ENCODE results near the gene LINGO4. TPM values are rescaled to one million over a fixed set of nuclear protein-coding genes. Genes with fewer than 3 reads are reported as not detected.

The LINGO4 gene
- total and polyA plus RNA-seq, 2 of the 13 experiments (the other 11 are each of a cell fraction or from before 2014, with no cell fraction given): 0.02 to 0.05 TPM

GRCh38 chr1:151762941-151763921 lies 42.0 kb downstream of the LINGO4 start, which contains the start of gene MRPL9 (continued):
- TF ChIP-seq ZNF276 (CRISPR knock-in tag; IDR thresholded peaks at IDR 0.05; ENCODE audit: low read depth) (no peak), NFYB (CRISPR knock-in tag; IDR thresholded peaks at IDR 0.05) (no peak), ZBTB38 (CRISPR knock-in tag; IDR thresholded peaks at IDR 0.05) (no peak), ZNF883 (CRISPR knock-in tag; IDR thresholded peaks at IDR 0.05; ENCODE audit: not compliant biosample characterization) (peak; percentile 79), PCBP2 (optimal IDR thresholded peaks at IDR 0.05; ENCODE audit: low read depth, low read length, poor library complexity, severe bottlenecking) (no peak), PREB (CRISPR knock-in tag; IDR thresholded peaks at IDR 0.05) (no peak), NFE2L1 (CRISPR knock-in tag; IDR thresholded peaks at IDR 0.05; ENCODE audit: borderline replicate concordance) (no peak), ZNF451 (CRISPR knock-in tag; IDR thresholded peaks at IDR 0.05) (peak; percentile 67; the same call in 1 of the 2 replicates), EED (CRISPR knock-in tag; IDR thresholded peaks at IDR 0.05) (peak; percentile 63; the same call in 1 of the 2 replicates), CEBPG (CRISPR knock-in tag; IDR thresholded peaks at IDR 0.05) (no peak), ZNF839 (CRISPR knock-in tag; IDR thresholded peaks at IDR 0.05; ENCODE audit: borderline replicate concordance) (no peak), FUBP1 (CRISPR knock-in tag; IDR thresholded peaks at IDR 0.05; ENCODE audit: borderline replicate concordance) (no peak), CBX2 (IDR thresholded peaks at IDR 0.05; ENCODE audit: low read depth, low read length) (no peak), CBX2 (CRISPR knock-in tag; IDR thresholded peaks at IDR 0.05; ENCODE audit: low read depth) (no peak), MYNN (CRISPR knock-in tag; IDR thresholded peaks at IDR 0.05; ENCODE audit: low read depth) (0 out of 2 replicates have a peak, but pooled peaks have one; percentile 43), HNRNPK (IDR thresholded peaks at IDR 0.05; ENCODE audit: low read depth, low read length, poor library complexity, severe bottlenecking) (no peak)
- TF ChIP-seq, protein P1, sequence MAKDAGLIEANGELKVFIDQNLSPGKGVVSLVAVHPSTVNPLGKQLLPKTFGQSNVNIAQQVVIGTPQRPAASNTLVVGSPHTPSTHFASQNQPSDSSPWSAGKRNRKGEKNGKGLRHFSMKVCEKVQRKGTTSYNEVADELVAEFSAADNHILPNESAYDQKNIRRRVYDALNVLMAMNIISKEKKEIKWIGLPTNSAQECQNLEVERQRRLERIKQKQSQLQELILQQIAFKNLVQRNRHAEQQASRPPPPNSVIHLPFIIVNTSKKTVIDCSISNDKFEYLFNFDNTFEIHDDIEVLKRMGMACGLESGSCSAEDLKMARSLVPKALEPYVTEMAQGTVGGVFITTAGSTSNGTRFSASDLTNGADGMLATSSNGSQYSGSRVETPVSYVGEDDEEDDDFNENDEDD (CRISPR knock-in tag; IDR thresholded peaks at IDR 0.05; ENCODE audit: borderline replicate concordance): no peak

Measured in HepG2 (cell line).